Measurements from ENCODE around the gene NAGLU. TPM values are rescaled to one million over a fixed set of nuclear protein-coding genes. Genes with fewer than 3 reads are reported as not detected.

Gene NAGLU
- total and polyA plus RNA-seq, 2 of the 13 experiments (the other 11 are each of a cell fraction or from before 2014, with no cell fraction given), result 28.2 to 40.1 TPM

GRCh38 chr17:42519546-42520491, 16.2 kb upstream of the NAGLU start (continued):
- TF ChIP-seq, protein P1, sequence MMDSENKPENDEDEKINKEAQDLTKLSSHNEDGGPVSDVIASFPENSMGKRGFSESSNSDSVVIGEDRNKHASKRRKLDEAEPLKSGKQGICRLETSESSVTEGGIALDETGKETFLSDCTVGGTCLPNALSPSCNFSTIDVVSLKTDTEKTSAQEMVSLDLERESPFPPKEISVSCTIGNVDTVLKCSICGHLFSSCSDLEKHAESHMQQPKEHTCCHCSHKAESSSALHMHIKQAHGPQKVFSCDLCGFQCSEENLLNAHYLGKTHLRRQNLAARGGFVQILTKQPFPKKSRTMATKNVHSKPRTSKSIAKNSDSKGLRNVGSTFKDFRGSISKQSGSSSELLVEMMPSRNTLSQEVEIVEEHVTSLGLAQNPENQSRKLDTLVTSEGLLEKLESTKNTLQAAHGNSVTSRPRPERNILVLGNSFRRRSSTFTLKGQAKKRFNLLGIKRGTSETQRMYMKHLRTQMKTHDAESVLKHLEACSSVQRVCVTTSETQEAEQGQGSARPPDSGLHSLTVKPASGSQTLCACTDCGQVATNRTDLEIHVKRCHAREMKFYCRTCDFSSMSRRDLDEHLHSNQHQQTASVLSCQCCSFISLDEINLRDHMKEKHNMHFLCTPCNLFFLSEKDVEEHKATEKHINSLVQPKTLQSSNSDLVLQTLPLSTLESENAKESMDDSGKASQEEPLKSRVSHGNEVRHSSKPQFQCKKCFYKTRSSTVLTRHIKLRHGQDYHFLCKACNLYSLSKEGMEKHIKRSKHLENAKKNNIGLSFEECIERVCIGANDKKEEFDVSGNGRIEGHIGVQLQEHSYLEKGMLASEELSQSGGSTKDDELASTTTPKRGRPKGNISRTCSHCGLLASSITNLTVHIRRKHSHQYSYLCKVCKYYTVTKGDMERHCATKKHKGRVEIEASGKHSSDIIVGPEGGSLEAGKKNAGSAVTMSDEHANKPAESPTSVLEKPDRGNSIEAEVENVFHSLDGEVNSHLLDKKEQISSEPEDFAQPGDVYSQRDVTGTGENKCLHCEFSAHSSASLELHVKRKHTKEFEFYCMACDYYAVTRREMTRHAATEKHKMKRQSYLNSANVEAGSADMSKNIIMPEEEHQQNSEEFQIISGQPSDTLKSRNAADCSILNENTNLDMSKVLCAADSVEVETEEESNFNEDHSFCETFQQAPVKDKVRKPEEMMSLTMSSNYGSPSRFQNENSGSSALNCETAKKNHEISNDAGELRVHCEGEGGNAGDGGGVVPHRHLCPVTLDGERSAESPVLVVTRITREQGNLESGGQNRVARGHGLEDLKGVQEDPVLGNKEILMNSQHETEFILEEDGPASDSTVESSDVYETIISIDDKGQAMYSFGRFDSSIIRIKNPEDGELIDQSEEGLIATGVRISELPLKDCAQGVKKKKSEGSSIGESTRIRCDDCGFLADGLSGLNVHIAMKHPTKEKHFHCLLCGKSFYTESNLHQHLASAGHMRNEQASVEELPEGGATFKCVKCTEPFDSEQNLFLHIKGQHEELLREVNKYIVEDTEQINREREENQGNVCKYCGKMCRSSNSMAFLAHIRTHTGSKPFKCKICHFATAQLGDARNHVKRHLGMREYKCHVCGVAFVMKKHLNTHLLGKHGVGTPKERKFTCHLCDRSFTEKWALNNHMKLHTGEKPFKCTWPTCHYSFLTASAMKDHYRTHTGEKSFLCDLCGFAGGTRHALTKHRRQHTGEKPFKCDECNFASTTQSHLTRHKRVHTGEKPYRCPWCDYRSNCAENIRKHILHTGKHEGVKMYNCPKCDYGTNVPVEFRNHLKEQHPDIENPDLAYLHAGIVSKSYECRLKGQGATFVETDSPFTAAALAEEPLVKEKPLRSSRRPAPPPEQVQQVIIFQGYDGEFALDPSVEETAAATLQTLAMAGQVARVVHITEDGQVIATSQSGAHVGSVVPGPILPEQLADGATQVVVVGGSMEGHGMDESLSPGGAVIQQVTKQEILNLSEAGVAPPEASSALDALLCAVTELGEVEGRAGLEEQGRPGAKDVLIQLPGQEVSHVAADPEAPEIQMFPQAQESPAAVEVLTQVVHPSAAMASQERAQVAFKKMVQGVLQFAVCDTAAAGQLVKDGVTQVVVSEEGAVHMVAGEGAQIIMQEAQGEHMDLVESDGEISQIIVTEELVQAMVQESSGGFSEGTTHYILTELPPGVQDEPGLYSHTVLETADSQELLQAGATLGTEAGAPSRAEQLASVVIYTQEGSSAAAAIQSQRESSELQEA (CRISPR knock-in tag; IDR thresholded peaks at IDR 0.05; ENCODE audit: not compliant biosample characterization), result peak; percentile 73
- TF ChIP-seq ZNF891 (CRISPR knock-in tag; IDR thresholded peaks at IDR 0.05), result no peak
- peak; percentile 39; the same call in 1 of the 2 replicates for TF ChIP-seq YEATS4 (CRISPR knock-in tag; IDR thresholded peaks at IDR 0.05; ENCODE audit: borderline replicate concordance)
- no peak for TF ChIP-seq ZNF703 (CRISPR knock-in tag; IDR thresholded peaks at IDR 0.05; ENCODE audit: borderline replicate concordance)
- no peak for TF ChIP-seq ZNF10 (CRISPR knock-in tag; IDR thresholded peaks at IDR 0.05; ENCODE audit: borderline replicate concordance, low read depth)
- TF ChIP-seq ATF7 (IDR thresholded peaks at IDR 0.05), result no peak
- 0 out of 2 replicates have a peak, but pooled peaks have one; percentile 48 for TF ChIP-seq ATF7 (CRISPR knock-in tag; IDR thresholded peaks at IDR 0.05)
- no peak for TF ChIP-seq KAT7 (CRISPR knock-in tag; IDR thresholded peaks at IDR 0.05; ENCODE audit: borderline replicate concordance)
- no peak for TF ChIP-seq ZFP37 (CRISPR knock-in tag; IDR thresholded peaks at IDR 0.05; ENCODE audit: borderline replicate concordance)
- TF ChIP-seq NR2F1 (CRISPR knock-in tag; IDR thresholded peaks at IDR 0.05), result peak in 1 of 2 experiments; percentile 76; a peak in 2 of 4 replicates
- no peak for TF ChIP-seq ZMYM2 (CRISPR knock-in tag; IDR thresholded peaks at IDR 0.05)
- TF ChIP-seq JUN (CRISPR knock-in tag; IDR thresholded peaks at IDR 0.05), result 0 out of 2 replicates have a peak, but pooled peaks have one; percentile 38
- TF ChIP-seq ZNF556 (CRISPR knock-in tag; IDR thresholded peaks at IDR 0.05; ENCODE audit: borderline replicate concordance), result no peak
- TF ChIP-seq ZNF678 (CRISPR knock-in tag; IDR thresholded peaks at IDR 0.05), result no peak
- peak; percentile 64; the same call in 1 of the 2 replicates for TF ChIP-seq DRAP1 (CRISPR knock-in tag; IDR thresholded peaks at IDR 0.05)
- no peak for TF ChIP-seq AKAP8 (CRISPR knock-in tag; IDR thresholded peaks at IDR 0.05)
- TF ChIP-seq ZNF235 (CRISPR knock-in tag; IDR thresholded peaks at IDR 0.05; ENCODE audit: borderline replicate concordance), result no peak
- TF ChIP-seq ZNF501 (CRISPR knock-in tag; IDR thresholded peaks at IDR 0.05), result no peak
- no peak for TF ChIP-seq RAD51 (IDR thresholded peaks at IDR 0.05; ENCODE audit: borderline replicate concordance)
- no peak for TF ChIP-seq ZNF83 (CRISPR knock-in tag; IDR thresholded peaks at IDR 0.05; ENCODE audit: borderline replicate concordance)
- TF ChIP-seq NFE2 (CRISPR knock-in tag; IDR thresholded peaks at IDR 0.05), result no peak
- TF ChIP-seq ZNF790 (CRISPR knock-in tag; IDR thresholded peaks at IDR 0.05; ENCODE audit: borderline replicate concordance), result no peak

Data from HepG2 (cell line).